Neuronal stem cell (in vitro differentiated cells): ENCODE measurements around the gene PCDHB14.
"Not testable (repeated sequence)": the region's sequence is repeated elsewhere in the genome, so short reads cannot be mapped to it uniquely, and the experiment has no call there.

Experiments used
- DNase-seq: peaks from one replicate; pipeline ENCODE4 v3.0.0-alpha.2; 2013; ENCODE audit warnings: low spot score
- H2AFZ ChIP-seq: one replicate; pipeline ENCODE4 v1.6.1; 2013; ENCODE audit warnings: mild to moderate bottlenecking, low read length, inconsistent platforms
- H2AK5ac ChIP-seq: 2 replicates; pipeline ENCODE4 v1.6.1; 2013; ENCODE audit warnings: low read depth, mild to moderate bottlenecking, inconsistent platforms, low read length, moderate library complexity, mixed read lengths
- H2BK120ac ChIP-seq: 2 replicates; pipeline ENCODE4 v1.6.1; 2013; ENCODE audit warnings: low read depth, mild to moderate bottlenecking, inconsistent platforms, low read length, moderate library complexity, mixed read lengths
- H2BK12ac ChIP-seq: one replicate; pipeline ENCODE4 v1.6.1; 2013; ENCODE audit warnings: low read length, inconsistent platforms
- H2BK15ac ChIP-seq: 2 replicates; pipeline ENCODE4 v1.6.1; 2013; ENCODE audit warnings: mild to moderate bottlenecking, low read length, inconsistent platforms, mixed read lengths
- H2BK5ac ChIP-seq: one replicate; pipeline ENCODE4 v1.6.1; 2013; ENCODE audit warnings: inconsistent platforms, mild to moderate bottlenecking, low read length, moderate library complexity
- H3K14ac ChIP-seq: one replicate; pipeline ENCODE4 v1.6.1; 2013; ENCODE audit warnings: low read length, inconsistent platforms
- H3K18ac ChIP-seq: 2 replicates; pipeline ENCODE4 v1.6.1; 2013; ENCODE audit warnings: low read length, inconsistent platforms
- H3K23ac ChIP-seq: 2 replicates; pipeline ENCODE4 v1.6.1; 2013; ENCODE audit warnings: low read depth, mild to moderate bottlenecking, mixed read lengths, low read length, inconsistent platforms; ENCODE audit not compliant: poor library complexity
- H3K27ac ChIP-seq: replicated peaks from 3 replicates; pipeline ENCODE4 v1.5.1; 2013; ENCODE audit warnings: low read length, inconsistent platforms
- H3K27me3 ChIP-seq, 3 experiments: 2 replicates each; pipeline ENCODE4 v1.6.1; 2013; ENCODE audit warnings: low read length in 3 of 3, mild to moderate bottlenecking in 2 of 3, inconsistent platforms in 1 of 3, low read depth in 1 of 3, mixed read lengths in 1 of 3, moderate library complexity in 1 of 3; ENCODE audit not compliant: control insufficient read depth in 3 of 3, insufficient read depth in 3 of 3
- H3K36me3 ChIP-seq, 2 donors: replicated peaks in 1 of 2; 2 replicates each; pipeline ENCODE4 v1.6.1; 2013; ENCODE audit warnings: low read length in 2 of 2; ENCODE audit not compliant: control insufficient read depth in 2 of 2, insufficient read depth in 2 of 2
- H3K4ac ChIP-seq: 2 replicates; pipeline ENCODE4 v1.6.1; 2013; ENCODE audit warnings: inconsistent platforms, mild to moderate bottlenecking, low read length, moderate library complexity
- H3K4me1 ChIP-seq, 2 donors: 1 replicate in 1 of 2; 2 replicates in 1 of 2; pipeline ENCODE4 v1.6.1; 2013; ENCODE audit warnings: low read length in 2 of 2, low read depth in 1 of 2; ENCODE audit not compliant: control insufficient read depth in 2 of 2, insufficient read depth in 1 of 2
- H3K4me2 ChIP-seq: one replicate; pipeline ENCODE4 v1.6.1; 2013; ENCODE audit warnings: mild to moderate bottlenecking, low read length, inconsistent platforms; ENCODE audit not compliant: insufficient read depth, poor library complexity, severe bottlenecking
- H3K4me3 ChIP-seq, 2 donors: 2 replicates each; pipeline ENCODE4 v1.5.1; 2013; ENCODE audit warnings: low read length in 2 of 2, mild to moderate bottlenecking in 2 of 2, inconsistent platforms in 1 of 2, moderate library complexity in 1 of 2
- H3K79me1 ChIP-seq: one replicate; pipeline ENCODE4 v1.6.1; 2013; ENCODE audit warnings: low read depth, mild to moderate bottlenecking, inconsistent platforms, low read length, moderate library complexity
- H3K9ac ChIP-seq: one replicate; pipeline ENCODE4 v1.6.1; 2013; ENCODE audit warnings: mild to moderate bottlenecking, low read depth, low read length, inconsistent platforms; ENCODE audit not compliant: poor library complexity
- H3K9me3 ChIP-seq, 2 donors: replicated peaks in 1 of 2; 2 replicates each; pipeline versions ENCODE3 to v1.6.1; 2013; ENCODE audit warnings: low read length in 2 of 2, mild to moderate bottlenecking in 2 of 2, inconsistent platforms in 1 of 2, low read depth in 1 of 2, mixed read lengths in 1 of 2, moderate library complexity in 1 of 2; ENCODE audit not compliant: control insufficient read depth in 2 of 2, insufficient read depth in 1 of 2
- H4K8ac ChIP-seq: one replicate; pipeline ENCODE4 v1.6.1; 2013; ENCODE audit warnings: low read depth, mild to moderate bottlenecking, inconsistent platforms, low read length, moderate library complexity
- H4K91ac ChIP-seq: one replicate; pipeline ENCODE4 v1.6.1; 2013; ENCODE audit warnings: low read length, low read depth, mild to moderate bottlenecking, inconsistent platforms; ENCODE audit not compliant: poor library complexity
- WGBS, 2 donors: extraction: QIAGEN DNeasy Blood & Tissue Kit; methylation state at CpG; one replicate each; pipeline ENCODE4 v1.1.7; 2013; ENCODE audit warnings: missing lambda C conversion rate in 2 of 2, mixed read lengths in 1 of 2; ENCODE audit not compliant: insufficient read length in 2 of 2, insufficient replicate concordance in 1 of 2; ENCODE audit errors: extremely low coverage in 2 of 2; 5-methylcytosine and 5-hydroxymethylcytosine counted together

Gene PCDHB14

GRCh38 chr5:141201126-141201525 lies 22.0 kb upstream of the PCDHB14 start:
- not testable (repeated sequence) for H3K18ac ChIP-seq, H4K8ac ChIP-seq, H3K4me3 ChIP-seq, H3K9ac ChIP-seq, DNase-seq, H3K4me2 ChIP-seq, H2BK15ac ChIP-seq, H3K36me3 ChIP-seq, H3K4ac ChIP-seq, H3K23ac ChIP-seq, H2BK5ac ChIP-seq, H3K4me1 ChIP-seq, H4K91ac ChIP-seq, H3K14ac ChIP-seq, H2BK12ac ChIP-seq, H3K27ac ChIP-seq, H3K27me3 ChIP-seq, H2AFZ ChIP-seq, H2AK5ac ChIP-seq, H3K79me1 ChIP-seq, H2BK120ac ChIP-seq
- peaks cover 7 to 33% of the 10 kb centered on the region in 2 donors for H3K9me3 ChIP-seq
- no CpG with 5 or more reads among the region's 38 CpGs for WGBS, 2 donors

- H2AK5ac ChIP-seq, H3K23ac ChIP-seq, H3K4me1 ChIP-seq, H2BK12ac ChIP-seq, H3K9ac ChIP-seq, H4K8ac ChIP-seq, H3K27me3 ChIP-seq, H2BK15ac ChIP-seq, H2BK5ac ChIP-seq, H2BK120ac ChIP-seq, H3K14ac ChIP-seq, H3K27ac ChIP-seq, H2AFZ ChIP-seq, H4K91ac ChIP-seq, H3K4me3 ChIP-seq, DNase-seq, H3K4ac ChIP-seq, H3K36me3 ChIP-seq, H3K18ac ChIP-seq, H3K4me2 ChIP-seq, H3K79me1 ChIP-seq: not testable (repeated sequence)
- peaks cover 7 to 31% of the 10 kb centered on the region in 2 donors for H3K9me3 ChIP-seq
- WGBS, 2 donors = no CpG with 5 or more reads among the region's 35 CpGs
These were observed 21.5 kb upstream of the PCDHB14 start for GRCh38 chr5:141201646-141202045.

- Histone ChIP-seq H2BK5ac (no peak within 1 kb of the TSS), H2AFZ (no peak within 1 kb of the TSS), H2BK15ac (no peak within 1 kb of the TSS), H3K23ac (no peak within 1 kb of the TSS), H2AK5ac (no peak within 1 kb of the TSS), H3K9ac (no peak within 1 kb of the TSS), H4K8ac (no peak within 1 kb of the TSS), H3K27me3 (no peaks in the 10 kb centered on the region), H3K4me1 (no peaks in the 10 kb centered on the region), H3K27ac (no peak within 1 kb of the TSS), H2BK12ac (no peak within 1 kb of the TSS), H2BK120ac (no peak within 1 kb of the TSS), H3K4me3 (no peak within 1 kb of the TSS), H4K91ac (no peak within 1 kb of the TSS), H3K4me2 (no peak within 1 kb of the TSS), H3K18ac (no peak within 1 kb of the TSS), H3K4ac (no peak within 1 kb of the TSS), H3K9me3 (peaks cover 0 to 18% of the 10 kb centered on the region in 2 donors), H3K36me3 (no peaks in the 10 kb centered on the region), H3K79me1 (no peaks in the 10 kb centered on the region), H3K14ac (no peak within 1 kb of the TSS)
- no CpG with 5 or more reads among the region's 11 CpGs for WGBS, 2 donors
- no peak for DNase-seq
These were observed 14.7 kb upstream of the PCDHB14 start, which contains the start of gene PCDHB12 for GRCh38 chr5:141208478-141208877. Gene PCDHB12 (plus strand): TSS chr5:141208719. CDS start chr5:141208908, 189 bp downstream.

GRCh38 chr5:141210281-141210680 lies 12.9 kb upstream of the PCDHB14 start:
- H2AFZ ChIP-seq, H2BK12ac ChIP-seq, H2AK5ac ChIP-seq, H3K4me3 ChIP-seq, H3K4ac ChIP-seq, H2BK5ac ChIP-seq, H3K27me3 ChIP-seq, H4K8ac ChIP-seq, H3K23ac ChIP-seq, H3K14ac ChIP-seq, H3K4me2 ChIP-seq, H3K4me1 ChIP-seq, H3K18ac ChIP-seq, H3K27ac ChIP-seq, H3K79me1 ChIP-seq, H2BK120ac ChIP-seq, H3K9ac ChIP-seq, H2BK15ac ChIP-seq, H4K91ac ChIP-seq, H3K36me3 ChIP-seq, DNase-seq: not testable (repeated sequence)
- no CpG with 5 or more reads among the region's 39 CpGs for WGBS, 2 donors
- H3K9me3 ChIP-seq = peaks cover 0 to 22% of the 10 kb centered on the region in 2 donors
